ENCODE measurements around the gene SHKBP1.
"Not testable (repeated sequence)": the region's sequence is repeated elsewhere in the genome, so short reads cannot be mapped to it uniquely, and the experiment has no call there.

Gene SHKBP1

DNA sequence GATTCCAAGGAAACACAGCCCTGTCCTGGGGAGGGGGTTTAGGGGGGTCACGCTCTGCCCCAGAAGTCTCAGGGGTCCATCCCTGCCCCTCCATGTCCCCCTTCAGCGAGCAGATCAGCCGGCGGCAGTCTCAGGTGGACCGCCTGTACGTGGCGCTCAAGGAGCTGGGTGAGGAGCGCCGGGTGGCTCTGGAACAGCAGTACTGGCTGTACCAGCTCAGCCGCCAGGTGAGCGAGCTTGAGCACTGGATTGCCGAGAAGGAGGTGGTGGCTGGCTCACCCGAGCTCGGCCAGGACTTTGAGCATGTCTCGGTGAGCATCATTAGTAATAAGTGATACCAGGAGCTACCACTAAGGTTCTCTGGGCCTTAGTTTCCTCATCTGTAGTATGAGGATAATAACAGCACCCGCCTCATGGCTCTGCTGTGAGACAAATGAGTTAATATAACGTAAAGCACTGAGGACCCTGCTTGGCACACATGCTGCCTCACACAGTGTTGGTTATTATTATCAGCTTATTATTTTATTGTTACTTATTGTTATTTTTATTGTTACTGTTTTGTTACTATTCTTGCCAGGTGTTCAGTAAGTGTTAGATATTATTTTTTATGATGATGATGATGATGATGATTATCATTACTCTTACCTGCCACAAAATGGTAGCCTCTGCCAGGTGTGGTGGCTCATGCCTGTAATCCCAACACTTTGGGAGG is 20.5 kb upstream of the SHKBP1 start:
- no peak for DNase-seq

GRCh38 chr19:40556953-40557530 is 19.6 kb upstream of the SHKBP1 start:
- DNase-seq = no peak

- no peak for DNase-seq
Observed at GRCh38 chr19:40559394-40559793, 17.3 kb upstream of the SHKBP1 start.

GRCh38 chr19:40560092-40560507 is 16.6 kb upstream of the SHKBP1 start:
- no peak for DNase-seq

GRCh38 chr19:40561947-40562346 is 14.7 kb upstream of the SHKBP1 start:
- DNase-seq = no peak

DNA sequence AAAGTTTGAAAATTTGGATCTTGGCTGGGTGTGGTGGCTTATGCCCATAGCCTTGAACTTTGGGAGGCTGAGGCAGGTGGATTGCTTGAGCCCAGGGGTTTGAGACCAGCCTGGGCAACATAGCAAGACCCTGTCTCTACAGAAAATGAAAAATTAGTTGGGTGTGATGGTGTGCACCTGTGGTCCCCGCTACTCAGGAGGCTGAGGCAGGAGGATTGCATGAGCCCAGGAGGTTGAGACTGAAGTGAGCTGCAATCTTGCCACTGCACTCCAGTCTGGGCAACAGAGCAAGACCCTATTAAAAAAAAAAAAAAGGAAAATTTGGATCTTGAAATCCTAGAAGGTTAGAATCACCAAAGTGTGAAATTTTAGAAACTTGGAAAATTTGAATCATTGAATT is 12.1 kb upstream of the SHKBP1 start:
- DNase-seq = not testable (repeated sequence)

- no peak for DNase-seq
Observed at GRCh38 chr19:40565355-40565754, 11.3 kb upstream of the SHKBP1 start.

- no peak for DNase-seq
Observed at GRCh38 chr19:40565910-40566495, 10.7 kb upstream of the SHKBP1 start.

DNA sequence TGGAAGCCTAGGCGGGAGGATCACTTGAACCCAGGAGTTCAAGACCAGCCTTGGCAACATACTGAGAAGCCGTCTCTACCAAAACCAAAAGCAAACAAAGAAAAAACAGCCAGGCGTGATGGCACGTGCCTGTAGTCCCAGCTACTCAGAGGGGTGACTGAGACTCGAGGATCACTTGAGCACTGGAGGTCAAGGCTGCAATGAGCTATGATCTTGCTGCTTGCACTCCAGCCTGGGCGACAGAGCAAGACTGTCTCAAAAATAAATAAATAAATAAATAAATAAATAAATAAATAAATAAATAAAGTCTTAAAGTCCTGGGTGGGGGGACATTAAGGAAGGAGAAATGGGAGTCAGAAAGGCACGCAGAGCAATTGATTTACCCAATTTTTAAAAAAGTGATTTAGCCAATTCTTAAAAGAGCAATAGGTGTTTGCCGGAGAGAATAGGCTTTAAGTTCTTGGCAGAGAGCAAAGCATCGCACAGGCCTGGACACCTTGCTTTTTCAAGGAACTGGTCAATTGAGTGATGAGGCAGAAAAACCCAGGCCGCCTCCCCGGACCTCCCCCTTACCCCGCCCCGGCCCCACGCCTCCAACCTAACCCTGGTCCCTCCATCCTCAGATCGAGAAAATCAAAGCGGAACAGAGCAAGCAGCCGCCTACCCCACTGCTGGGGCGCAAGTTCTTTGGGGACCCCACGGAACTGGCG is 9.5 kb upstream of the SHKBP1 start:
- DNase-seq = no peak

- no peak for DNase-seq
Observed at GRCh38 chr19:40567750-40568494, 8.8 kb upstream of the SHKBP1 start.

DNA sequence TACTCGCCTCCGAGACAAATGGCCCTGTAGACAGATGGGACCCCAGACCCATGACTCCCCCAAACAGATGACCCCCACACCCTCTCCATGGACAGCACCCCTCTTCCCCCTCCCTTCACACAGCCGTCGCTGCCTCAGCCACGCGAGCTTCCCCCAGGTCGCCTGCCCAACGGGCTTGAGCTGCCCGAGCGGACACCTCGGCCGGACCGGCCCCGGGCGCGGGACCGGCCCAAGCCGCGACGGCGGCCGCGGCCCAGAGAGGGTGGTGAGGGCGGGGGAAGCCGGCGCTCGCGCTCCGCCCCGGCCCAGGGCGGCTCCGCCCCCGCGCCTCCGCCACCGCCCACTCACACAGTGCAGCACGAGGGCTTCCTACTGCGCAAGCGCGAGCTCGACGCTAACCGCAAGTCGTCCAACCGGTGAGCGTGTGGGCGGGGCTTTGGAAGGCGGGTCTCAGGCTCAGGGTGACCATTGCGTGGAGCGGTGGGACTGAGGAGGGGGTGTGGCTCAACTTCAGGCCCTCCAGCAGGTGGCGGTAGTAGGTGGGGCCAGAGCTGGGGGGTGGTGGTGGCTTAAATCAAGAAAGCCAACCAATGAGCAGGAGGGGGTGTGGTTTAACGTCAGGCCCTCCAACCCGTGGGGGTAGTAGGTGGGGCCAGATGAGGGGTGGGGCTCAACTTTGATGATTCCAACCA is 6.2 kb upstream of the SHKBP1 start:
- DNase-seq = peak; percentile 98

GRCh38 chr19:40571005-40571318 is 5.7 kb upstream of the SHKBP1 start:
- no peak for DNase-seq

DNA sequence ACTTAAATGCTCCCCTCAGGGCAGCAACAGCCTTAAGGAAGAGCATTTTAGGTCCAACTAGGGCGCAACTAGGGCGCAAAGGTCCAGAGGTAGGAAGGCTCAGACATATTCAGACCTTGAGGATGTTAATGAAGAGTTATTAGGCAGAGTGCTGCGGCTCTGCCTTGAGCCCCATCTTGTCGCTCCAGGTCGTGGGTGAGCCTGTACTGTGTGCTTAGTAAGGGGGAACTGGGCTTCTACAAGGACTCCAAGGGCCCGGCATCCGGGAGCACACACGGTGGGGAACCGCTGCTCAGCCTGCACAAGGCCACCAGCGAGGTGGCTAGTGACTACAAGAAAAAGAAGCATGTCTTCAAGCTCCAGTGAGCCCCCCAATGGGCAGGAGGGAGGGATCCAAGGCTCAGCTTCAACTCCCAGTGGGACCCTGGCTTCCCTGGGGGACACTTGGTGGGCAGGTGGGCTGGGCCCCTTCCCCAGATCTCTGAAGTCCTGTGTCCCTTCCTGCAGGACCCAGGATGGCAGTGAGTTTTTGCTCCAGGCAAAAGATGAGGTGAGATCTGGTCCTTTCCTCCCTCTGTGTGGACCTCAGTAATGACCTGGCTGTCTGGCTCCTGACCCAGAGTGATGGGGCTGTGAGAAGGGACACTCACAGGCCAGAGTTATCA is 4.7 kb upstream of the SHKBP1 start:
- DNase-seq = no peak

- DNase-seq = no peak
Observed at GRCh38 chr19:40575326-40575725, 1.3 kb upstream of the SHKBP1 start.

GRCh38 chr19:40576151-40576584 is 505 bp upstream of the SHKBP1 start:
- peak; percentile 21 for DNase-seq

- DNase-seq = no peak
Observed at GRCh38 chr19:40578442-40578908, 1.8 kb downstream of the SHKBP1 start.

- no peak for DNase-seq
Observed at GRCh38 chr19:40580619-40581018, 3.9 kb downstream of the SHKBP1 start.

- no peak for DNase-seq
Observed at GRCh38 chr19:40581531-40581930, 4.9 kb downstream of the SHKBP1 start.

- no peak for DNase-seq
Observed at GRCh38 chr19:40582467-40582866, 5.8 kb downstream of the SHKBP1 start.

- DNase-seq = no peak
Observed at GRCh38 chr19:40583283-40583682, 6.6 kb downstream of the SHKBP1 start.

DNA sequence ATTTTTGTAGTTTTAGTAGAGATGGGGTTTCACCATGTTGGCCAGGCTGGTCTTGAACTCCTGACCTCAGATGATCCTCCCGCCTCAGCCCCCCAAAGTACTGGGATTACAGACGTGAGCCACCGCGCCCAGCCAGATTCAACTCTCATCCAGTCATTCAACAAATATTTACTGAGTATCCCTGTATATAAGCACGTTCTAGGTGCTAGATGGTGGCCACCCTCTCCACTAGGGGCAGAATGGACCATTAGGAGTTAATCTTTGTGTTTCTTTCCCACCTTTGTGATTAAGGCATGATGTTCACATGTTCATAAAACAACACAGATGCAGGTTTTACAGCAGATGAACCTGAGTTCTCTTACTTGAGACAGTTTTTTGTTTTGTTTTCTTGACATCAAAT is 7.3 kb downstream of the SHKBP1 start:
- DNase-seq = no peak
